ENCODE results near the gene LHX6. TPM values are rescaled to one million over a fixed set of nuclear protein-coding genes. Genes with fewer than 3 reads are reported as not detected.

LHX6 gene
- total and polyA plus RNA-seq, 9 of the 15 experiments (the other 6 are each of a cell fraction or from before 2014, with no cell fraction given): 2.8 to 16.3 (median 7.9) TPM

DNA sequence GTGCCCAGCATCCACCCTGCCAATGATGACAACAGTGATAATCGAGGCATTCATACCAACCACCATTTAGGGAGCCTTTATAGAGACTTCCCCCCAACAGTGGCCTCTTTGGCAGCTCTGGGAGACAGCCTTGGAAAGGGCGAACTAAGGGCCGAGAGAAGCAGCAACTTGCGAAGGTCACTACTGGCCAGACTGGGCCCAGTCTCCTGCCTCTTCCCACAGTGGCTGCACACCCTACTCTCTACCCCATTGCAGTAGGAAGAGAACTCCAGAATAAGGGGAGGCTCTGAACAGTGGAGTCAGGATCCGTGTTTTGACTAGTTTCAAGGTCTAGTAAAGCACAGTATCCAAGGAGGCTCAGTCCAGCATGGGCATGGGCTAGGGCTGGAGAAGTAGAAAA, 5.3 kb downstream of the LHX6 start:
- Histone ChIP-seq H3K27ac (ENCODE audit: extremely low read depth, low read depth, low read length) (no peak overlapping the region), H3K4me2 (ENCODE audit: insufficient read depth, low read length) (no peak overlapping the region), H3K9me1 (ENCODE audit: control insufficient read depth, insufficient read depth, low read length) (no peaks in the 10 kb centered on the region), H2AFZ (ENCODE audit: low read depth, low read length) (peak overlapping the region; percentile 7; the same call in 1 of the 2 replicates), H3K4me1 (replicated peaks in 1 of 2; ENCODE audit: control insufficient read depth in 2 of 2, insufficient read depth in 2 of 2, low read length in 2 of 2) (peaks cover 13 to 39% of the 10 kb centered on the region in 2 experiments), H3K4me3 (no peak overlapping the region), H3K27me3 (ENCODE audit: control insufficient read depth in 2 of 2, insufficient read depth in 2 of 2, low read length in 2 of 2) (peaks cover 4 to 14% of the 10 kb centered on the region in 2 experiments; a peak in 3 of 5 replicates), H3K9ac (ENCODE audit: insufficient read depth in 1 of 2, low read depth in 2 of 2, low read length in 2 of 2) (no peak overlapping the region), H3K36me3 (ENCODE audit: control insufficient read depth, insufficient read depth, low read length) (no peaks in the 10 kb centered on the region), H3K79me2 (ENCODE audit: control insufficient read depth, insufficient read depth, low read length) (no peaks in the 10 kb centered on the region), H3K9me3 (replicated peaks; ENCODE audit: control insufficient read depth, insufficient read depth, low read depth, low read length) (peaks cover 2% of the 10 kb centered on the region; the same call in 1 of the 2 replicates), H4K20me1 (replicated peaks; ENCODE audit: control insufficient read depth, insufficient read depth, low read length) (no peaks in the 10 kb centered on the region)
- CTCF ChIA-PET (ENCODE audit: low intra/inter-chr PET ratio): no interaction called here
- no peak; the same call in 2 of the 3 replicates for ATAC-seq
- TF ChIP-seq, protein P1, sequence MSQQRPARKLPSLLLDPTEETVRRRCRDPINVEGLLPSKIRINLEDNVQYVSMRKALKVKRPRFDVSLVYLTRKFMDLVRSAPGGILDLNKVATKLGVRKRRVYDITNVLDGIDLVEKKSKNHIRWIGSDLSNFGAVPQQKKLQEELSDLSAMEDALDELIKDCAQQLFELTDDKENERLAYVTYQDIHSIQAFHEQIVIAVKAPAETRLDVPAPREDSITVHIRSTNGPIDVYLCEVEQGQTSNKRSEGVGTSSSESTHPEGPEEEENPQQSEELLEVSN (IDR thresholded peaks at IDR 0.05; ENCODE audit: borderline replicate concordance in 1 of 2, extremely low read depth in 1 of 2, insufficient read depth in 1 of 2, insufficient read length in 1 of 2, low read depth in 1 of 2, low read length in 1 of 2, poor library complexity in 1 of 2, severe bottlenecking in 1 of 2): no peak
- TF ChIP-seq GTF2E2 (tag; IDR thresholded peaks at IDR 0.05): no peak
- no peak for TF ChIP-seq TCF7L2 (IDR thresholded peaks at IDR 0.05; ENCODE audit: low read depth, low read length)
- no peak for TF ChIP-seq SRSF1 (IDR thresholded peaks at IDR 0.05; ENCODE audit: low read depth, low read length)
- TF ChIP-seq KHSRP (IDR thresholded peaks at IDR 0.05): no peak
- TF ChIP-seq, protein P2, sequence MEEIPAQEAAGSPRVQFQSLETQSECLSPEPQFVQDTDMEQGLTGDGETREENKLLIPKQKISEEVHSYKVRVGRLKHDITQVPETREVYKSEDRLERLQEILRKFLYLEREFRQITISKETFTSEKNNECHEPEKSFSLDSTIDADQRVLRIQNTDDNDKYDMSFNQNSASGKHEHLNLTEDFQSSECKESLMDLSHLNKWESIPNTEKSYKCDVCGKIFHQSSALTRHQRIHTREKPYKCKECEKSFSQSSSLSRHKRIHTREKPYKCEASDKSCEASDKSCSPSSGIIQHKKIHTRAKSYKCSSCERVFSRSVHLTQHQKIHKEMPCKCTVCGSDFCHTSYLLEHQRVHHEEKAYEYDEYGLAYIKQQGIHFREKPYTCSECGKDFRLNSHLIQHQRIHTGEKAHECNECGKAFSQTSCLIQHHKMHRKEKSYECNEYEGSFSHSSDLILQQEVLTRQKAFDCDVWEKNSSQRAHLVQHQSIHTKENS (CRISPR knock-in tag; IDR thresholded peaks at IDR 0.05): no peak
- no peak for TF ChIP-seq PHTF2 (CRISPR knock-in tag; IDR thresholded peaks at IDR 0.05)
- no peak for TF ChIP-seq ZNF253 (CRISPR knock-in tag; conservative IDR thresholded peaks at IDR 0.05)
- TF ChIP-seq RBBP5 (IDR thresholded peaks at IDR 0.05; ENCODE audit: borderline replicate concordance, insufficient read depth, low read length, poor library complexity, severe bottlenecking): no peak
- TF ChIP-seq FUS (optimal IDR thresholded peaks at IDR 0.05; ENCODE audit: low read depth, low read length): no peak
- TF ChIP-seq, protein P3, sequence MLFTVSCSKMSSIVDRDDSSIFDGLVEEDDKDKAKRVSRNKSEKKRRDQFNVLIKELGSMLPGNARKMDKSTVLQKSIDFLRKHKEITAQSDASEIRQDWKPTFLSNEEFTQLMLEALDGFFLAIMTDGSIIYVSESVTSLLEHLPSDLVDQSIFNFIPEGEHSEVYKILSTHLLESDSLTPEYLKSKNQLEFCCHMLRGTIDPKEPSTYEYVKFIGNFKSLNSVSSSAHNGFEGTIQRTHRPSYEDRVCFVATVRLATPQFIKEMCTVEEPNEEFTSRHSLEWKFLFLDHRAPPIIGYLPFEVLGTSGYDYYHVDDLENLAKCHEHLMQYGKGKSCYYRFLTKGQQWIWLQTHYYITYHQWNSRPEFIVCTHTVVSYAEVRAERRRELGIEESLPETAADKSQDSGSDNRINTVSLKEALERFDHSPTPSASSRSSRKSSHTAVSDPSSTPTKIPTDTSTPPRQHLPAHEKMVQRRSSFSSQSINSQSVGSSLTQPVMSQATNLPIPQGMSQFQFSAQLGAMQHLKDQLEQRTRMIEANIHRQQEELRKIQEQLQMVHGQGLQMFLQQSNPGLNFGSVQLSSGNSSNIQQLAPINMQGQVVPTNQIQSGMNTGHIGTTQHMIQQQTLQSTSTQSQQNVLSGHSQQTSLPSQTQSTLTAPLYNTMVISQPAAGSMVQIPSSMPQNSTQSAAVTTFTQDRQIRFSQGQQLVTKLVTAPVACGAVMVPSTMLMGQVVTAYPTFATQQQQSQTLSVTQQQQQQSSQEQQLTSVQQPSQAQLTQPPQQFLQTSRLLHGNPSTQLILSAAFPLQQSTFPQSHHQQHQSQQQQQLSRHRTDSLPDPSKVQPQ (CRISPR knock-in tag; IDR thresholded peaks at IDR 0.05; ENCODE audit: borderline replicate concordance): no peak
- no peak for TF ChIP-seq ZNF324 (CRISPR knock-in tag; IDR thresholded peaks at IDR 0.05)
- TF ChIP-seq ARID1B (IDR thresholded peaks at IDR 0.05): no peak
- no peak for DNase-seq (ENCODE audit: extremely low read depth in 1 of 4, low spot score in 3 of 4)
- POLR2A ChIA-PET: interaction anchor here (0.6 to 1.1 kb wide), 3 partner anchors 22 to 319 kb away, joined by 3 to 5 read pairs (median 4); no protein-coding TSS in a partner anchor
- FAIRE-seq: no peak
- in situ Hi-C loops (cut with MboI) (loop anchor here (10.0 kb wide), 1 partner anchor 1959 kb away; no protein-coding TSS in a partner anchor), intact Hi-C loops (cut with micrococcal nuclease) (no loop called here)
- WGBS (ENCODE audit: insufficient coverage, low coverage, missing lambda C conversion rate): 24% methylated on average over 3 of the region's 5 CpGs
- BruUV-seq (replicated peaks): no TSS peak

Data from K562 (cell line).